Measurements from ENCODE around the gene OR6B1.

The OR6B1 gene

DNA sequence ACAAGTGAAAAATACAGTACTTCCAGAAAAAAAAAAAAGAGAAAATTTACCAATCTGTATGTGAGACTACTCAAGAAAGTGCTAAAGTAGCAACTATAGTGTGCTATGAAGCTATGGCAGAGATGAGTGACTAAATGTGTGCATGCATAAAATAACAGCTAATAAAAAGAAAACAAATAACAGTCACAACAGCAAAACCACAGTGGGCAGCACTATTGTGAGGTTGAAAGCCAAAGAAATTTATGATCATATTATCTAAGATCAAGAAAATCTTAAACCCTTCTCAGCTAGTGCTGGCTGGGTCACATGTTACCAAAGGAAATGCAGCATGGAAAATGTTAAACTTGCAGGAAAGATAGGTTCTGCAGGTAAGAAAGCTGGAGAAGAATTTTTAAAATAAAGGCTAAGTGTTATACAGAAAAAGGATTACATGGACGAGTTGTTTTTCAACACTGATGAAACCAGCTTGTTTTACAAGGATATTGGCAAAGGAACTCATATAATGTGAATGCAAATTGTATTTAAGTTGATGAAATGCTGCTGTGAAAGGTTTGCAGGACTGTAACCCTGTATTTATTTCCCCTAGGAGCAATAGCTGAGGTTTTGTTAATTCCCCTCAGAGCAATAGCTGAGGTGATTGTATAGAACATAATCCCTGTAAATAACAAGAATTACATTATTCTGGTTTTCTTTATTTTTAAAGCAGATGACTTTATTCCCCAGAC is 33.0 kb downstream of the OR6B1 start:
- DNase-seq (ENCODE audit: low read depth) = no peak
- no peak overlapping the region for H3K4me3 ChIP-seq (ENCODE audit: control insufficient read depth, low read depth, low read length)
- TF ChIP-seq CTCF (conservative IDR thresholded peaks at IDR 0.05; ENCODE audit: control insufficient read depth, insufficient read depth, low read depth, low read length) = no peak

DNA sequence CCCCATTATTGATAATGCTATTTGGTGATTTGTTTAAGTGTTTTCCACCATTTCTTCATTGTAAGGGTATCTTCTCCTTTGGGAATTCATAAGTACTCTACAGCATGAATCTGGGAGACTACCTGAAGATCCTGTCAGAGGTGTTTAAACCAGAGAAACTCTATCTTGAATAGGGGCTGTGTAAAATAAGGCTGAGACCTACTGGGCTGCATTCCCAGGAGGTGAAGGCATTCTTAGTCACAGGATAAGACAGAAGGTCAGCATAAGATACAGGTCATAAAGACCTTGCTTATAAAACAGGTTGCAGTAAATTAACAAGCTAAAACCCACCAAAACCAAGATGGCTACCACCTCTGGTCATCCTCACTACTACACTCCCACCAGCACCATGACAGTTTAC is 35.3 kb downstream of the OR6B1 start:
- TF ChIP-seq CTCF (conservative IDR thresholded peaks at IDR 0.05; ENCODE audit: control insufficient read depth, insufficient read depth, low read depth, low read length) = no peak
- no peak for DNase-seq (ENCODE audit: low read depth)
- H3K4me3 ChIP-seq (ENCODE audit: control insufficient read depth, low read depth, low read length) = no peak overlapping the region

DNA sequence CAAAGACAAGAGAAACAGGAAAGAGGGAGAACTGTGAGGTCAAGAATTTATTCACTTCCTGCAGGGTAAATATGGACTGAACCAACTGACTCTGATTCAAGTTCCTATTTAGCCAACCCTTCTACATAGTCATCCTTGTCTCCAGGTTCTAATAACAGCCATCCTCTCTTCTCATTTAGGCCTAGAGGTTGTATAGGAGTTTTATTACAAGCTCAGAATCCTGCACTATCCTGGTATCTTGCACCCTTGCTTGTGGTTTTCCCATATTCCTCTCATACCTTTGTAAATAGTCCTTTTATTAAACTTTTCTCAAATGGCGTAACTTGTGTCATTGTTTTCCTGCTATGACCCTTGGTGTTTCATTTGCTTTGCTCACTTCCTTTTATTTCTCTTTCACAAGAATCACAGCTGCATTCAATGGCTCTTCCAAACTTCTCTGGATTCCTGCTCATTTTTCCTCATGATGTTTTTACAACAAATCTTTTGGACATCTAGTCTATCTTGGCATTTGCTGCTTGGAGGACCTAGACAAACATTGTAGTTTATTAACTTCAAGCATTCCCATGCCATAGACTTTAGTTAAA is 36.3 kb downstream of the OR6B1 start:
- no peak for TF ChIP-seq CTCF (conservative IDR thresholded peaks at IDR 0.05; ENCODE audit: control insufficient read depth, insufficient read depth, low read depth, low read length)
- no peak overlapping the region for H3K4me3 ChIP-seq (ENCODE audit: control insufficient read depth, low read depth, low read length)
- DNase-seq (ENCODE audit: low read depth) = no peak

GRCh38 chr7:144037414-144038035 is 37.4 kb downstream of the OR6B1 start:
- no peak for DNase-seq (ENCODE audit: low read depth)
- TF ChIP-seq CTCF (conservative IDR thresholded peaks at IDR 0.05; ENCODE audit: control insufficient read depth, insufficient read depth, low read depth, low read length) = no peak
- no peak overlapping the region for H3K4me3 ChIP-seq (ENCODE audit: control insufficient read depth, low read depth, low read length)

DNA sequence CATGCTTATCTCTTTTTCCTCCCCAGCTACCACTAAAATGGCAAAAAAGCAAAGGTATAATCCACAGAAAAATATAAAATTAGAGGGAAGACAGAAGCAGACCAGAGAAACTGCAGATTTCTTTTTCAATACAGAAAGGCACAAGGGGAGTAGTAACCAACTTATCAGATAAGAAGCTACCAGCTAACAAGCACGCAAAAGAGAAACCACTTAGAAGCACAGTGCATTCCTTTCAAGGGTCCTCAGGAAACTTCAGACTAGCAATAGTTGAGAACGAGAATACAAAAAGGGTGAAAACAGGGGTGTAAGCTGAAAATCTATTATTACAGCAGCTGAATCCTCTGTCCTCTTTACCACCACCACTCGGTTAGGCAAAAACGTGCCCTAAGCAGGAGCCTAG is 38.8 kb downstream of the OR6B1 start:
- TF ChIP-seq CTCF (conservative IDR thresholded peaks at IDR 0.05; ENCODE audit: control insufficient read depth, insufficient read depth, low read depth, low read length) = no peak
- no peak overlapping the region for H3K4me3 ChIP-seq (ENCODE audit: control insufficient read depth, low read depth, low read length)
- DNase-seq (ENCODE audit: low read depth) = no peak

GRCh38 chr7:144048648-144049047 is 48.5 kb downstream of the OR6B1 start, which contains the start of gene OR2A5:
OR2A5 (plus strand) TSS chr7:144048948; CDS start chr7:144050402, 1,454 bp downstream.
- no peak for DNase-seq (ENCODE audit: low read depth)
- no peak for TF ChIP-seq CTCF (conservative IDR thresholded peaks at IDR 0.05; ENCODE audit: control insufficient read depth, insufficient read depth, low read depth, low read length)
- H3K4me3 ChIP-seq (ENCODE audit: control insufficient read depth, low read depth, low read length) = no peak within 1 kb of the TSS
